Keratinocyte (primary cell): ENCODE measurements around the gene TPST2. TPM values are rescaled to one million over a fixed set of nuclear protein-coding genes. Genes with fewer than 3 reads are reported as not detected.
A peak's percentile ranks its signal among the peaks of the same experiment; 100 is the strongest.

ENCODE experiments used
- DNase-seq: peaks from one replicate; pipeline ENCODE4 v3.0.0-alpha.2; 2011; ENCODE audit warnings: low read depth, missing footprints, low spot score
- FAIRE-seq: peaks from 2 replicates; lab custom pipeline; 2011; peaks lifted over from hg19 to GRCh38; lab: Jason Lieb, UNC
- H2AFZ ChIP-seq: 2 replicates; pipeline ENCODE4 v1.6.0; 2012; ENCODE audit warnings: low read length, control low read depth, inconsistent platforms; ENCODE audit not compliant: control insufficient read depth
- H3K27ac ChIP-seq: 2 replicates; pipeline ENCODE4 v1.5.1; 2011; ENCODE audit warnings: low read length; ENCODE audit not compliant: control insufficient read depth, insufficient read depth
- H3K27me3 ChIP-seq: 3 replicates; pipeline ENCODE4 v1.6.0; 2011; ENCODE audit warnings: low read length; ENCODE audit not compliant: control insufficient read depth, insufficient read depth; ENCODE audit errors: extremely low read depth
- H3K36me3 ChIP-seq, 2 experiments: 2 replicates in 1 of 2; 3 replicates in 1 of 2; pipeline ENCODE4 v1.5.1; 2011; ENCODE audit warnings: low read length in 2 of 2, mild to moderate bottlenecking in 1 of 2; ENCODE audit not compliant: control insufficient read depth in 2 of 2, insufficient read depth in 2 of 2; ENCODE audit errors: extremely low read depth in 1 of 2
- H3K4me1 ChIP-seq: 3 replicates; pipeline ENCODE4 v1.5.1; 2011; ENCODE audit warnings: low read length; ENCODE audit not compliant: control insufficient read depth, insufficient read depth; ENCODE audit errors: extremely low read depth
- H3K4me2 ChIP-seq: 3 replicates; pipeline ENCODE4 v1.6.0; 2011; ENCODE audit warnings: low read depth, low read length; ENCODE audit not compliant: control insufficient read depth, insufficient read depth; ENCODE audit errors: extremely low read depth
- H3K4me3 ChIP-seq, 3 experiments: fragments of 200-600 bp in 1 of 3; sonication (generic) in 1 of 3; 2 replicates in 2 of 3; 3 replicates in 1 of 3; pipeline ENCODE4 v1.5.1; 2011 to 2016; ENCODE audit warnings: low read length in 3 of 3, mild to moderate bottlenecking in 3 of 3, control low read depth in 2 of 3, inconsistent platforms in 1 of 3, low read depth in 1 of 3, mixed read lengths in 1 of 3, mixed run types in 1 of 3, moderate library complexity in 1 of 3; ENCODE audit not compliant: control insufficient read depth in 2 of 3, insufficient read depth in 2 of 3; ENCODE audit errors: extremely low read depth in 1 of 3
- H3K79me2 ChIP-seq: 2 replicates; pipeline ENCODE4 v1.6.0; 2012; ENCODE audit warnings: low read length; ENCODE audit not compliant: control insufficient read depth, insufficient read depth
- H3K9ac ChIP-seq: 3 replicates; pipeline ENCODE4 v1.6.0; 2011; ENCODE audit warnings: low read length; ENCODE audit not compliant: control insufficient read depth, insufficient read depth; ENCODE audit errors: extremely low read depth
- H3K9me1 ChIP-seq: 3 replicates; pipeline ENCODE4 v1.6.0; 2011; ENCODE audit warnings: low read length; ENCODE audit not compliant: control insufficient read depth, insufficient read depth; ENCODE audit errors: extremely low read depth
- H3K9me3 ChIP-seq: 2 replicates; pipeline ENCODE4 v1.5.1; 2012; ENCODE audit warnings: low read depth, low read length; ENCODE audit not compliant: control insufficient read depth
- H4K20me1 ChIP-seq: 3 replicates; pipeline ENCODE4 v1.6.0; 2011; ENCODE audit warnings: low read length; ENCODE audit not compliant: control insufficient read depth, insufficient read depth; ENCODE audit errors: extremely low read depth
- EZH2 ChIP-seq: IDR thresholded peaks from one replicate; pipeline ENCODE4 v1.6.1; 2012; ENCODE audit warnings: inconsistent platforms, mild to moderate bottlenecking, low read length, moderate library complexity
- dilution Hi-C: fragments of 300-500 bp; cut with MboI; formaldehyde crosslinking; loops from one replicate; pipeline ENCODE4 v1.7.0; 2020; ENCODE audit warnings: low sequenced_read_pairs; ENCODE audit not compliant: extremely low pct_ligation_motif_present
- polyA plus RNA-seq, 5 experiments: library from polyadenylated mRNA; depleted of rRNA in 3 of 5; stranded (reverse) in 3 of 5; stranded (forward) in 1 of 5; unstranded in 1 of 5; fragments of >200 nt; gene quantifications; 1 replicate in 1 of 5; 2 replicates in 3 of 5; 3 replicates in 1 of 5; pipeline versions ENCODE4 v1.2.1 to v1.2.3, GENCODE V29; 2011 to 2012; ENCODE audit warnings: missing spikeins in 2 of 5, low read depth in 1 of 5, low replicate concordance in 1 of 5
- TF ChIP-seq, protein P1 (sequence below), 3 experiments: IDR thresholded peaks in 1 of 3; conservative IDR thresholded peaks in 1 of 3; optimal IDR thresholded peaks in 1 of 3; 2 replicates in 2 of 3; 3 replicates in 1 of 3; pipeline versions ENCODE3 to v1.5.1; 2011; ENCODE audit warnings: low read length in 3 of 3, mild to moderate bottlenecking in 3 of 3, moderate library complexity in 2 of 3, control low read depth in 1 of 3, inconsistent platforms in 1 of 3; ENCODE audit not compliant: insufficient read depth in 2 of 3; ENCODE audit errors: extremely low read depth in 1 of 3

TPST2 gene
- polyA plus RNA-seq, 1 donor (not counting 4 experiments of a cell fraction or from before 2014, with no cell fraction given) = 22.4 TPM

DNA sequence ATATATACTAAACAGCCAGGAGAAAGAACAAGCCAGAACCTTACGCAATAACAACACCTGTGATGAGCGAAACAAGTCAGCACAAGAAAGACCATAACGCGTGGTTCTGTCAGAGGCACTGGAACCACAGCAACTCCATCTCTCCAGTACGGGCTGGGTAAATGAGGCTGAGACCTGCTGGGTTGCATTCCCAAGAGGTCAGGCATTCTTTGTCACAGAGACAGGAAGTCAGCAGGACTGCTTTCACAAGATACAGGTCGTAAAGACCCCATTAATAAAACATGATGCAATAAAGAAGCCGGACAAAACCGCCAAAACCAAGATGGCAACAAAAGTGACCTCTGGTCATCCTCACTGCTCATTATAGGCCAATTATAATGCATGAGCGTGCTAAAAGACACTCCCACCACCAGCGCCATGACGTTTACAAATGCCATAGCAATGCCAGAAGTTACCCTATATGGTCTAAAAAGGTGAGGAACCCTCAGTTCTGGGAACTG lies 21.7 kb downstream of the TPST2 start:
- Histone ChIP-seq H2AFZ (peak overlapping the region; percentile 34), H3K27ac (peak overlapping the region; percentile 69), H3K27me3 (no peaks in the 10 kb centered on the region), H3K4me3 (peak overlapping the region in 2 of 3 experiments; percentile 6), H3K9me3 (no peaks in the 10 kb centered on the region), H4K20me1 (no peaks in the 10 kb centered on the region), H3K9me1 (no peaks in the 10 kb centered on the region), H3K79me2 (peaks cover 17% of the 10 kb centered on the region), H3K4me2 (peak overlapping the region; percentile 74), H3K4me1 (peaks cover 23% of the 10 kb centered on the region), H3K9ac (peak overlapping the region; percentile 20), H3K36me3 (peaks cover 0 to 11% of the 10 kb centered on the region in 2 experiments)
- DNase-seq (peak; percentile 88), FAIRE-seq (peak; percentile 93)
- TF ChIP-seq EZH2 = no peak
- TF ChIP-seq, protein P1, sequence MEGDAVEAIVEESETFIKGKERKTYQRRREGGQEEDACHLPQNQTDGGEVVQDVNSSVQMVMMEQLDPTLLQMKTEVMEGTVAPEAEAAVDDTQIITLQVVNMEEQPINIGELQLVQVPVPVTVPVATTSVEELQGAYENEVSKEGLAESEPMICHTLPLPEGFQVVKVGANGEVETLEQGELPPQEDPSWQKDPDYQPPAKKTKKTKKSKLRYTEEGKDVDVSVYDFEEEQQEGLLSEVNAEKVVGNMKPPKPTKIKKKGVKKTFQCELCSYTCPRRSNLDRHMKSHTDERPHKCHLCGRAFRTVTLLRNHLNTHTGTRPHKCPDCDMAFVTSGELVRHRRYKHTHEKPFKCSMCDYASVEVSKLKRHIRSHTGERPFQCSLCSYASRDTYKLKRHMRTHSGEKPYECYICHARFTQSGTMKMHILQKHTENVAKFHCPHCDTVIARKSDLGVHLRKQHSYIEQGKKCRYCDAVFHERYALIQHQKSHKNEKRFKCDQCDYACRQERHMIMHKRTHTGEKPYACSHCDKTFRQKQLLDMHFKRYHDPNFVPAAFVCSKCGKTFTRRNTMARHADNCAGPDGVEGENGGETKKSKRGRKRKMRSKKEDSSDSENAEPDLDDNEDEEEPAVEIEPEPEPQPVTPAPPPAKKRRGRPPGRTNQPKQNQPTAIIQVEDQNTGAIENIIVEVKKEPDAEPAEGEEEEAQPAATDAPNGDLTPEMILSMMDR (optimal IDR thresholded peaks at IDR 0.05 in 1 of 3, IDR thresholded peaks at IDR 0.05 in 1 of 3, conservative IDR thresholded peaks at IDR 0.05 in 1 of 3; ENCODE audit: extremely low read depth in 1 of 3, insufficient read depth in 2 of 3, low read length in 3 of 3) = no peak
- dilution Hi-C loops = no loop called here

DNA sequence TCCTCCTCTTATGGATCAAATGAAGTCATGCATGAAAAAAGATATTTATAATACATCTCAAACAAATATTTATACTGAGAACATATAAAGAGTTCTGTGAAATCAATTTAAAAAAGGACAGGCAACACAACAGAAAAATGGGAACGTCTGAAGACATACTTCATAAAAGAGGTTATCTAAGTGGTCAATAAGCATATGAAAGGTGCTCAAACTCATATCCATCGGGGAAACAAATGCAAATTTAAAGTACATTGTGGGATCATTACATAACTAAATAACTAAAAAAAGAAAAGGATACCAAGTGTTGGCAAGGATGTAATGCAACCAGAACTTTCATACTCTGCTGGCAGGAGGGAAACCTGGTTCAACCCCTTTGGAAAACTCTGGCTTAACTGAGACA lies 22.3 kb downstream of the TPST2 start:
- FAIRE-seq (no peak), DNase-seq (no peak)
- Histone ChIP-seq H3K27me3 (no peaks in the 10 kb centered on the region), H3K4me1 (peaks cover 23% of the 10 kb centered on the region), H4K20me1 (peaks cover 2% of the 10 kb centered on the region), H3K4me3 (no peak overlapping the region), H3K9ac (no peak overlapping the region), H3K9me3 (no peaks in the 10 kb centered on the region), H3K36me3 (peaks cover 0 to 11% of the 10 kb centered on the region in 2 experiments), H3K79me2 (peaks cover 22% of the 10 kb centered on the region), H3K4me2 (peak overlapping the region; percentile 74), H2AFZ (no peak overlapping the region), H3K27ac (peak overlapping the region; percentile 30), H3K9me1 (no peaks in the 10 kb centered on the region)
- dilution Hi-C loops = no loop called here
- no peak for TF ChIP-seq EZH2
- TF ChIP-seq, protein P1 (optimal IDR thresholded peaks at IDR 0.05 in 1 of 3, IDR thresholded peaks at IDR 0.05 in 1 of 3, conservative IDR thresholded peaks at IDR 0.05 in 1 of 3; ENCODE audit: extremely low read depth in 1 of 3, insufficient read depth in 2 of 3, low read length in 3 of 3) = no peak
